Brain microvascular endothelial cell (primary cell): ENCODE results near the gene EDDM13.
A peak's percentile ranks its signal among the peaks of the same experiment; 100 is the strongest.
"Not testable (repeated sequence)": the region's sequence is repeated elsewhere in the genome, so short reads cannot be mapped to it uniquely, and the experiment has no call there.

ENCODE experiments used
- DNase-seq: peaks from one replicate; pipeline ENCODE4 v3.0.0-alpha.2; 2020
- H3K27ac ChIP-seq: fragments of 250-450 bp; sonication (Bioruptor Pico); 2 replicates; pipeline ENCODE4 v1.5.1; 2020; ENCODE audit warnings: mild to moderate bottlenecking, moderate library complexity
- H3K27me3 ChIP-seq: fragments of 250-450 bp; sonication (Bioruptor Pico); replicated peaks from 2 replicates; pipeline ENCODE4 v1.5.1; 2020; ENCODE audit warnings: mild to moderate bottlenecking
- H3K36me3 ChIP-seq: fragments of 250-450 bp; sonication (Bioruptor Pico); replicated peaks from 2 replicates; pipeline ENCODE4 v1.5.1; 2020; ENCODE audit warnings: mild to moderate bottlenecking
- H3K4me3 ChIP-seq: 2 replicates; pipeline ENCODE4 v1.5.1; 2011; ENCODE audit warnings: low read depth, mild to moderate bottlenecking, control low read depth, low read length, moderate library complexity
- CTCF ChIP-seq: IDR thresholded peaks from 2 replicates; pipeline ENCODE4 v1.5.1; 2011; ENCODE audit warnings: low read depth, mild to moderate bottlenecking, moderate library complexity, low read length, control low read depth, inconsistent platforms; ENCODE audit errors: missing control alignments
- in situ Hi-C: cut with HindIII; loops from 2 replicates; pipeline ENCODE4 v1.10.0; 2017; ENCODE audit warnings: low sequenced_read_pairs, low pct_ligation_motif_present

The EDDM13 gene

GRCh38 chr19:56252699-56253422 lies 19.7 kb upstream of the EDDM13 start:
- H3K36me3 ChIP-seq = no peaks in the 10 kb centered on the region
- in situ Hi-C loops = no loop called here
- no peak overlapping the region for H3K27ac ChIP-seq
- peak; percentile 86 for DNase-seq
- TF ChIP-seq CTCF = peak; percentile 98
- H3K27me3 ChIP-seq = no peaks in the 10 kb centered on the region
- H3K4me3 ChIP-seq = no peak overlapping the region

DNA sequence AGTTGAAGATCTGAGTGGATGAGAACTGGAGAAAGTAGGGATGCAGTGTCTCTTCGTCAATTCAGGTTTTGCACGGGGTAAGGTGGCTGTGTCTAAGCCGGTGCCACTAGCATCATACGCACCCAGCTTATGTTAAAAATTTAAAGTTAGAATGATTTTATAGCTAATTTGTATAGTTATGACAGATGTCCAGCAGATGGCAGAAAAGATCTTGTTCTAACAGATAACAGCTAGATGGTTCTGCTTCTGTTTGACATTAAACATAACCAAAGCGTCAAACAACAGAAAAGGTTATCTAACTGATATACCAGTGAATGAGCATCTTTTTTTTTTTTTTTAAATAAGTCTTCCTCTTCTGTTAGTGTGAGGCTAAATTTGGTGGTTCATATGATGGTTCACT lies 18.8 kb upstream of the EDDM13 start:
- no peaks in the 10 kb centered on the region for H3K27me3 ChIP-seq
- in situ Hi-C loops = no loop called here
- H3K36me3 ChIP-seq = no peaks in the 10 kb centered on the region
- peak; percentile 15 for DNase-seq
- H3K27ac ChIP-seq = no peak overlapping the region
- no peak overlapping the region for H3K4me3 ChIP-seq
- TF ChIP-seq CTCF = peak; percentile 42

DNA sequence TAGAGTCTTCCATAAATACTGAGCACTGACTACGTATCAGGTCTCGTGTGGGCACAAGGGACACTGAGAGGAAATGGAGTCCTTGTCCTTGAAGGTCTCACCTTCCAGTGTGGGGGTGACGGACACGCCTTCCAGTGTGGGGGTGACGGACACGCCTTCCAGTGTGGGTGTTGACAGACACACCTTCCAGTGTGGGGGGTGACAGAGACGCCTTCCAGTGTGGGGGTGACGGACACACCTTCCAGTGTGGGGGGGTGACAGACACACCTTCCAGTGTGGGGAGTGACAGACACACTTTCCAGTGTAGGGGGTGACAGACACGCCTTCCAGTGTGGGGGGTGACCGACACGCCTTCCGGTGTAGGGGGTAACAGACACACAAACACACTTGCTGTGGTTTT lies 14.3 kb upstream of the EDDM13 start:
- Histone ChIP-seq H3K27me3 (no peaks in the 10 kb centered on the region), H3K4me3 (no peak overlapping the region), H3K36me3 (no peaks in the 10 kb centered on the region), H3K27ac (no peak overlapping the region)
- no peak for DNase-seq
- no peak for TF ChIP-seq CTCF
- in situ Hi-C loops = no loop called here

DNA sequence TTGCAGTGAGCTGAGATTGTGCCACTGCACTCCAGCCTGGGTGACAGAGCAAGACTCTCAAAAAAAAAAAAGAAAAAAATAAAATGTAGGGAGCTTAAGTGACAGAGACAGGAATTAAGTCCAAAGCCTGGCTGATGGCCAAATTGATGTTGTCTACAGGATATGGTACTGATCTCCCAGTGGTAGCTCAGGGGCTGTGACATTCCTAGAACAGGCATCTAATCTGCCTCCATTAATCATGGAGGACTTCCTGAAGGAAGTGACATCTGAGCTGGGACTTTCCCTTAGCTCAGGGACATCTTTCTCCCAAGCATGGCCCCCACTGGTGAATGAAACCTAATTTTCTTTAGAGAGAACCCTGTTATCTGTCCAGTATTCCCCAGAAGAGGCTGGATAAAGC lies 11.4 kb upstream of the EDDM13 start:
- H3K27ac ChIP-seq = no peak overlapping the region
- in situ Hi-C loops = no loop called here

DNA sequence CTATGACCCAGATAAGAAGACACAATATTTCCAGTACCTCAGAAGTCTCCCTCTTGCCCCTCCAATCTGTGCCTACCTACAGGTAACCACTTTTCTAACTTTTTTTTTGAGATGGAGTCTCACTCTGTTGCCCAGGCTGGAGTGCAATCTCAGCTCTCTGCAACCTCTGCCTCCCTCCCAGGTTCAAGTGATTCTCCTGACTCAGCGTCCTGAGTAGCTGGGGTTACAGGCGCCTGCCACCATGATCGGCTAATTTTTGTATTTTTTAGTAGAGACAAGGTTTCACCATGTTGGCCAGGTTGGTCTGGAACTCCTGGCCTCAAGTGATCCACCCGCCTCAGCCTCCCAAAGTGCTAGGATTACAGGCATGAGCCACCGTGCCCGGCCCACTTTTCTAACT lies 10.6 kb upstream of the EDDM13 start:
- H3K36me3 ChIP-seq, DNase-seq, H3K27ac ChIP-seq, in situ Hi-C loops, H3K4me3 ChIP-seq, H3K27me3 ChIP-seq: not testable (repeated sequence)

More for the DNA sequence above, 11.4 kb upstream of the EDDM13 start:
- H3K27me3 ChIP-seq = no peaks in the 10 kb centered on the region
- H3K4me3 ChIP-seq = no peak overlapping the region
- H3K36me3 ChIP-seq = no peaks in the 10 kb centered on the region
- TF ChIP-seq CTCF = no peak
- DNase-seq = no peak

GRCh38 chr19:56263319-56263718 lies 9.2 kb upstream of the EDDM13 start:
- Histone ChIP-seq H3K27ac (no peak overlapping the region), H3K27me3 (no peaks in the 10 kb centered on the region), H3K4me3 (no peak overlapping the region), H3K36me3 (no peaks in the 10 kb centered on the region)
- in situ Hi-C loops = no loop called here
- TF ChIP-seq CTCF = no peak
- no peak for DNase-seq
